Testis (tissue), 2 donors: ENCODE measurements around the gene SF3B3.
"Not testable (repeated sequence)": the region's sequence is repeated elsewhere in the genome, so short reads cannot be mapped to it uniquely, and the experiment has no call there.

Experiments used
- POLR2A ChIP-seq: fragments of 450-650 bp; IDR thresholded peaks from one replicate; pipeline ENCODE4 v1.6.1; 2017; ENCODE audit warnings: antibody characterized with exemption, mild to moderate bottlenecking, moderate library complexity
- TF ChIP-seq, protein P1 (sequence below), 3 experiments: fragments of 450-650 bp in 2 of 3; fragments of 200-600 bp in 1 of 3; sonication (generic) in 1 of 3; IDR thresholded peaks; one replicate each; pipeline ENCODE4 v1.5.1; 2016 to 2019; ENCODE audit warnings: antibody characterized with exemption in 3 of 3, mild to moderate bottlenecking in 2 of 3, moderate library complexity in 1 of 3

DNA sequence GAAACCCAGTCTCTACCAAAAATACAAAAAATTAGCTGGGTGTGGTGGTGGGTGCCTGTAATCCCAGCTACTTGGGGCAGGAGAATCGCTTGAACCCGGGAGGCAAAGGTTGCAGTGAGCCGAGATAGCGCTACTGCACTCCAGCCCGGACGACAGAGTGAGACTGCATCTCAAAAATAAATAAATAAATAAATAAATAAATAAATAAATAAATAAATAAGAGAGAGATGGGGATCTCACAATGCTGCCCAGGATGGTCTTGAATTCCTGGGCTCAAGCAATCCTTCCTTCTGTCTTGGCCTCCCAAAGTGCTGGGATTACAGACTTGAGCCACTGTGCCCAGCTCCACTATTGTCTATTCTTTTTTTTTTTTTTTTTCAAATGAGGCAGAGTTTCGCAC is 6.3 kb downstream of the SF3B3 start:
- TF ChIP-seq, protein P1, sequence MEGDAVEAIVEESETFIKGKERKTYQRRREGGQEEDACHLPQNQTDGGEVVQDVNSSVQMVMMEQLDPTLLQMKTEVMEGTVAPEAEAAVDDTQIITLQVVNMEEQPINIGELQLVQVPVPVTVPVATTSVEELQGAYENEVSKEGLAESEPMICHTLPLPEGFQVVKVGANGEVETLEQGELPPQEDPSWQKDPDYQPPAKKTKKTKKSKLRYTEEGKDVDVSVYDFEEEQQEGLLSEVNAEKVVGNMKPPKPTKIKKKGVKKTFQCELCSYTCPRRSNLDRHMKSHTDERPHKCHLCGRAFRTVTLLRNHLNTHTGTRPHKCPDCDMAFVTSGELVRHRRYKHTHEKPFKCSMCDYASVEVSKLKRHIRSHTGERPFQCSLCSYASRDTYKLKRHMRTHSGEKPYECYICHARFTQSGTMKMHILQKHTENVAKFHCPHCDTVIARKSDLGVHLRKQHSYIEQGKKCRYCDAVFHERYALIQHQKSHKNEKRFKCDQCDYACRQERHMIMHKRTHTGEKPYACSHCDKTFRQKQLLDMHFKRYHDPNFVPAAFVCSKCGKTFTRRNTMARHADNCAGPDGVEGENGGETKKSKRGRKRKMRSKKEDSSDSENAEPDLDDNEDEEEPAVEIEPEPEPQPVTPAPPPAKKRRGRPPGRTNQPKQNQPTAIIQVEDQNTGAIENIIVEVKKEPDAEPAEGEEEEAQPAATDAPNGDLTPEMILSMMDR (IDR thresholded peaks at IDR 0.05): not testable (repeated sequence)
- not testable (repeated sequence) for TF ChIP-seq POLR2A
